GM12878 (cell line): ENCODE data around the gene CALY. TPM values are rescaled to one million over a fixed set of nuclear protein-coding genes. Genes with fewer than 3 reads are reported as not detected.

Experiments used
- ATAC-seq: fragments of 200-7000 bp; cut with Tn5 transposase; 3 replicates; pipeline ENCODE4 v1.9.1; 2020; ENCODE audit warnings: mild to moderate bottlenecking, moderate library complexity
- BruUV-seq: library from RNA; stranded (reverse); fragments of 400-500 nt; replicated peaks from 2 replicates; lab custom pipeline; 2021; lab: Mats Ljungman, UMichigan
- CTCF ChIA-PET: fragments of 300-600 bp; sonication (Branson Sonifier 250); formaldehyde crosslinking; extraction: SDS; loops from one replicate; lab custom pipeline; 2021; ENCODE audit warnings: inconsistent platforms; lab: Yijun Ruan, JAX
- POLR2A ChIA-PET: fragments of 350-600 bp; formaldehyde crosslinking; extraction: SDS; loops from one replicate; lab custom pipeline; 2021; ENCODE audit warnings: inconsistent platforms; lab: Charles Lee
- RAD21 ChIA-PET: fragments of 300-600 bp; sonication (Branson Sonifier 250); formaldehyde crosslinking; loops from one replicate; lab custom pipeline; 2023; ENCODE audit warnings: antibody characterized with exemption; ENCODE audit not compliant: unreplicated experiment; lab: Charles Lee
- SMC1A ChIA-PET: fragments of 300-600 bp; sonication (Branson Sonifier 250); formaldehyde crosslinking; loops from one replicate; lab custom pipeline; 2023; ENCODE audit not compliant: unreplicated experiment, uncharacterized antibody; lab: Charles Lee
- DNase-seq: peaks from one replicate; pipeline ENCODE4 v3.0.0-alpha.2; 2011; ENCODE audit warnings: low read depth, low spot score
- FAIRE-seq: peaks from 3 replicates; lab custom pipeline; 2011; peaks lifted over from hg19 to GRCh38; lab: Jason Lieb, UNC
- H2AFZ ChIP-seq: 2 replicates; pipeline ENCODE4 v1.6.0; 2011; ENCODE audit warnings: low read depth, low read length, control low read depth; ENCODE audit not compliant: control insufficient read depth
- H3K27ac ChIP-seq: 2 replicates; pipeline ENCODE4 v1.5.1; 2011; ENCODE audit warnings: control low read depth; ENCODE audit not compliant: control insufficient read depth, insufficient read depth
- H3K27me3 ChIP-seq, 2 experiments: replicated peaks in 1 of 2; 2 replicates each; pipeline versions ENCODE4 v1.6.0 to v1.6.1; 2011; ENCODE audit warnings: low read length in 1 of 2; ENCODE audit not compliant: control insufficient read depth in 2 of 2, insufficient read depth in 2 of 2
- H3K36me3 ChIP-seq, 2 experiments: 2 replicates each; pipeline ENCODE4 v1.5.1; 2011; ENCODE audit warnings: low read length in 1 of 2; ENCODE audit not compliant: control insufficient read depth in 2 of 2, insufficient read depth in 2 of 2
- H3K4me1 ChIP-seq: 2 replicates; pipeline ENCODE4 v1.6.1; 2011; ENCODE audit warnings: mild to moderate bottlenecking, low read length, moderate library complexity, mixed read lengths; ENCODE audit not compliant: control insufficient read depth, insufficient read depth
- H3K4me2 ChIP-seq: 2 replicates; pipeline ENCODE4 v1.6.0; 2011; ENCODE audit warnings: control low read depth; ENCODE audit not compliant: control insufficient read depth, insufficient read depth
- H3K4me3 ChIP-seq: fragments of 200-600 bp; sonication (generic); 2 replicates; pipeline ENCODE4 v1.5.1; 2016
- H3K79me2 ChIP-seq: 2 replicates; pipeline ENCODE4 v1.6.0; 2011; ENCODE audit warnings: low read length; ENCODE audit not compliant: control insufficient read depth, insufficient read depth
- H3K9ac ChIP-seq: 2 replicates; pipeline ENCODE4 v1.8.0; 2011; ENCODE audit warnings: low read length, control low read depth, mixed read lengths; ENCODE audit not compliant: control insufficient read depth, insufficient read depth
- H3K9me3 ChIP-seq: replicated peaks from 3 replicates; pipeline ENCODE4 v1.5.1; 2011; ENCODE audit warnings: mild to moderate bottlenecking, low read length; ENCODE audit not compliant: control insufficient read depth, insufficient read depth
- H4K20me1 ChIP-seq: 2 replicates; pipeline ENCODE4 v1.6.0; 2011; ENCODE audit not compliant: control insufficient read depth, insufficient read depth
- BACH1 ChIP-seq: fragments of 450-650 bp; IDR thresholded peaks from 2 replicates; pipeline ENCODE4 v1.6.1; 2017; ENCODE audit warnings: mild to moderate bottlenecking, borderline replicate concordance
- CHD4 ChIP-seq: fragments of 200-600 bp; sonication (generic); IDR thresholded peaks from 2 replicates; pipeline ENCODE4 v1.6.1; 2016; ENCODE audit warnings: mild to moderate bottlenecking
- EED ChIP-seq: sonication (generic); IDR thresholded peaks from 2 replicates; pipeline ENCODE4 v1.6.1; 2016; ENCODE audit warnings: antibody characterized with exemption, low read depth
- GABPA ChIP-seq: IDR thresholded peaks from 2 replicates; pipeline ENCODE4 v1.6.1; 2014; ENCODE audit warnings: antibody characterized with exemption, low read depth, mild to moderate bottlenecking, inconsistent platforms
- HCFC1 ChIP-seq: fragments of 150-350 bp; IDR thresholded peaks from 2 replicates; pipeline ENCODE4 v1.6.1; 2014; ENCODE audit warnings: low read length
- PML ChIP-seq: IDR thresholded peaks from 2 replicates; pipeline ENCODE4 v1.6.1; 2012; ENCODE audit warnings: low read length, inconsistent platforms
- RAD51 ChIP-seq: fragments of 450-650 bp; IDR thresholded peaks from 2 replicates; pipeline ENCODE4 v1.6.1; 2016; ENCODE audit warnings: moderate library complexity, mild to moderate bottlenecking, inconsistent platforms
- RBBP5 ChIP-seq: fragments of 200-600 bp; sonication (generic); conservative IDR thresholded peaks from 2 replicates; pipeline ENCODE4 v1.6.1; 2016
- SIX5 ChIP-seq: IDR thresholded peaks from 2 replicates; pipeline ENCODE4 v1.6.1; 2011; ENCODE audit warnings: mild to moderate bottlenecking, low read depth, low read length, moderate library complexity; ENCODE audit not compliant: severe bottlenecking
- SMAD1 ChIP-seq: fragments of 450-650 bp; IDR thresholded peaks from 2 replicates; pipeline ENCODE4 v1.6.1; 2018; ENCODE audit warnings: mild to moderate bottlenecking, low read depth; ENCODE audit not compliant: partially characterized antibody
- WGBS: methylation state at CpG from one replicate; pipeline ENCODE4 v1.1.6; 2016; ENCODE audit warnings: low lambda C conversion rate; ENCODE audit not compliant: insufficient replicate concordance, insufficient coverage; ENCODE audit errors: missing lambda C conversion rate; 5-methylcytosine and 5-hydroxymethylcytosine counted together
- in situ Hi-C: fragments of 300-500 bp; cut with MboI; formaldehyde crosslinking; loops from 9 replicates; pipeline ENCODE4 v1.14.3; 2018; ENCODE audit warnings: mixed read lengths
- intact Hi-C: fragments of 100-400 bp; cut with micrococcal nuclease; formaldehyde crosslinking; loops from one replicate; pipeline ENCODE4 v1.14.2; 2022; ENCODE audit not compliant: unreplicated experiment
- polyA plus RNA-seq, 11 experiments: library from polyadenylated mRNA; depleted of rRNA in 4 of 11; unstranded in 6 of 11; stranded (reverse) in 5 of 11; fragments of >200 nt; fragmentation: Nextera tagmentation in 4 of 11; fragmentation: Illumina TruSeq in 1 of 11; extraction: Ambion mirVana in 4 of 11; extraction: Trizol in 1 of 11; gene quantifications; 1 replicate in 1 of 11; 2 replicates in 10 of 11; pipeline versions ENCODE4 v1.2.1 to v1.2.3, GENCODE V29; 2011 to 2016; ENCODE audit warnings: inconsistent platforms in 2 of 11, missing spikeins in 2 of 11, low read depth in 1 of 11
- total RNA-seq, 4 experiments: library from RNA; depleted of rRNA in 3 of 4; stranded (reverse); fragments of >200 nt in 3 of 4; fragmentation: Illumina TruSeq in 1 of 4; extraction: Trizol in 1 of 4; gene quantifications; 2 replicates each; pipeline versions ENCODE4 v1.2.1 to v1.2.3, GENCODE V29; 2013 to 2021
- TF ChIP-seq, protein P1 (sequence below): fragments of 450-650 bp; IDR thresholded peaks from 2 replicates; pipeline ENCODE4 v1.6.1; 2017; ENCODE audit warnings: low read depth, mild to moderate bottlenecking, moderate library complexity
- TF ChIP-seq, protein P2 (sequence below): fragments of 450-650 bp; formaldehyde crosslinking; IDR thresholded peaks from 2 replicates; pipeline ENCODE4 v1.4.0; 2020; ENCODE audit warnings: mild to moderate bottlenecking, moderate library complexity
- TF ChIP-seq, protein P3 (sequence below): fragments of 450-650 bp; formaldehyde crosslinking; IDR thresholded peaks from 2 replicates; pipeline ENCODE4 v1.4.0; 2022; ENCODE audit warnings: mild to moderate bottlenecking, moderate library complexity
- TF ChIP-seq, protein P4 (sequence below): IDR thresholded peaks from 2 replicates; pipeline ENCODE4 v1.6.1; 2012; ENCODE audit warnings: low read depth, low read length, improper control_type of control experiment

Gene CALY
- total and polyA plus RNA-seq, 10 of the 15 experiments (the other 5 are each of a cell fraction or from before 2014, with no cell fraction given): 0.07 TPM; not detected in 9

DNA sequence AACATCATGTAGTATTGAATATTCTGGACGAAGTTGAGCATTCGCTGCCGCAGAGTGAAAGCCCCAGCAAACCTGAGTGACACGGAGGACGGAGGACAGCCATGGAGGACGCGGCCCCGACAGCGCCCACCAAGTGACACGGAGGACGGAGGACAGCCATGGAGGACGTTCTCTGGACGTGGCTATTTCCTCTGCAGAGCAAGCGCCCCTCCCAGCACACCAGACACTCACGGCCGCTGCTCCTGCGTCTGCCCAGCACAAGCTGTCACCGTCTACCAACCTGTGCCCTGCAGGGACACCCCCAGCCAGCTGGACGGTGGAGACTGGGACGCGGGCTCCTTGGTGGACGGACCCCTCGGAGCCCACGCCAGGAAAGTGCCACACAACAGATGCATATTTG, 52.8 kb downstream of the CALY start:
- no peak for DNase-seq
- Histone ChIP-seq H3K4me1 (peaks cover 2% of the 10 kb centered on the region), H2AFZ (no peak overlapping the region), H3K36me3 (peaks cover 8 to 23% of the 10 kb centered on the region in 2 experiments), H3K27me3 (no peaks in the 10 kb centered on the region), H3K9me3 (no peaks in the 10 kb centered on the region), H4K20me1 (no peaks in the 10 kb centered on the region), H3K4me2 (no peak overlapping the region), H3K79me2 (no peaks in the 10 kb centered on the region), H3K9ac (no peak overlapping the region), H3K27ac (no peak overlapping the region), H3K4me3 (no peak overlapping the region)
- no peak for ATAC-seq
- BruUV-seq: no TSS peak
- intact Hi-C loops (no loop called here), in situ Hi-C loops (no loop called here)
- RAD21 ChIA-PET: no interaction called here
- FAIRE-seq: no peak
- SMC1A ChIA-PET: no interaction called here
- TF ChIP-seq, protein P1, sequence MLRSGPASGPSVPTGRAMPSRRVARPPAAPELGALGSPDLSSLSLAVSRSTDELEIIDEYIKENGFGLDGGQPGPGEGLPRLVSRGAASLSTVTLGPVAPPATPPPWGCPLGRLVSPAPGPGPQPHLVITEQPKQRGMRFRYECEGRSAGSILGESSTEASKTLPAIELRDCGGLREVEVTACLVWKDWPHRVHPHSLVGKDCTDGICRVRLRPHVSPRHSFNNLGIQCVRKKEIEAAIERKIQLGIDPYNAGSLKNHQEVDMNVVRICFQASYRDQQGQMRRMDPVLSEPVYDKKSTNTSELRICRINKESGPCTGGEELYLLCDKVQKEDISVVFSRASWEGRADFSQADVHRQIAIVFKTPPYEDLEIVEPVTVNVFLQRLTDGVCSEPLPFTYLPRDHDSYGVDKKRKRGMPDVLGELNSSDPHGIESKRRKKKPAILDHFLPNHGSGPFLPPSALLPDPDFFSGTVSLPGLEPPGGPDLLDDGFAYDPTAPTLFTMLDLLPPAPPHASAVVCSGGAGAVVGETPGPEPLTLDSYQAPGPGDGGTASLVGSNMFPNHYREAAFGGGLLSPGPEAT: no peak
- TF ChIP-seq SMAD1 (no peak), SIX5 (no peak), CHD4 (no peak), RBBP5 (no peak), HCFC1 (no peak), PML (no peak), EED (no peak), RAD51 (no peak), BACH1 (no peak), GABPA (no peak)
- TF ChIP-seq, protein P2, sequence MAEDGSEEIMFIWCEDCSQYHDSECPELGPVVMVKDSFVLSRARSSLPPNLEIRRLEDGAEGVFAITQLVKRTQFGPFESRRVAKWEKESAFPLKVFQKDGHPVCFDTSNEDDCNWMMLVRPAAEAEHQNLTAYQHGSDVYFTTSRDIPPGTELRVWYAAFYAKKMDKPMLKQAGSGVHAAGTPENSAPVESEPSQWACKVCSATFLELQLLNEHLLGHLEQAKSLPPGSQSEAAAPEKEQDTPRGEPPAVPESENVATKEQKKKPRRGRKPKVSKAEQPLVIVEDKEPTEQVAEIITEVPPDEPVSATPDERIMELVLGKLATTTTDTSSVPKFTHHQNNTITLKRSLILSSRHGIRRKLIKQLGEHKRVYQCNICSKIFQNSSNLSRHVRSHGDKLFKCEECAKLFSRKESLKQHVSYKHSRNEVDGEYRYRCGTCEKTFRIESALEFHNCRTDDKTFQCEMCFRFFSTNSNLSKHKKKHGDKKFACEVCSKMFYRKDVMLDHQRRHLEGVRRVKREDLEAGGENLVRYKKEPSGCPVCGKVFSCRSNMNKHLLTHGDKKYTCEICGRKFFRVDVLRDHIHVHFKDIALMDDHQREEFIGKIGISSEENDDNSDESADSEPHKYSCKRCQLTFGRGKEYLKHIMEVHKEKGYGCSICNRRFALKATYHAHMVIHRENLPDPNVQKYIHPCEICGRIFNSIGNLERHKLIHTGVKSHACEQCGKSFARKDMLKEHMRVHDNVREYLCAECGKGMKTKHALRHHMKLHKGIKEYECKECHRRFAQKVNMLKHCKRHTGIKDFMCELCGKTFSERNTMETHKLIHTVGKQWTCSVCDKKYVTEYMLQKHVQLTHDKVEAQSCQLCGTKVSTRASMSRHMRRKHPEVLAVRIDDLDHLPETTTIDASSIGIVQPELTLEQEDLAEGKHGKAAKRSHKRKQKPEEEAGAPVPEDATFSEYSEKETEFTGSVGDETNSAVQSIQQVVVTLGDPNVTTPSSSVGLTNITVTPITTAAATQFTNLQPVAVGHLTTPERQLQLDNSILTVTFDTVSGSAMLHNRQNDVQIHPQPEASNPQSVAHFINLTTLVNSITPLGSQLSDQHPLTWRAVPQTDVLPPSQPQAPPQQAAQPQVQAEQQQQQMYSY (CRISPR knock-in tag): no peak
- TF ChIP-seq, protein P3, sequence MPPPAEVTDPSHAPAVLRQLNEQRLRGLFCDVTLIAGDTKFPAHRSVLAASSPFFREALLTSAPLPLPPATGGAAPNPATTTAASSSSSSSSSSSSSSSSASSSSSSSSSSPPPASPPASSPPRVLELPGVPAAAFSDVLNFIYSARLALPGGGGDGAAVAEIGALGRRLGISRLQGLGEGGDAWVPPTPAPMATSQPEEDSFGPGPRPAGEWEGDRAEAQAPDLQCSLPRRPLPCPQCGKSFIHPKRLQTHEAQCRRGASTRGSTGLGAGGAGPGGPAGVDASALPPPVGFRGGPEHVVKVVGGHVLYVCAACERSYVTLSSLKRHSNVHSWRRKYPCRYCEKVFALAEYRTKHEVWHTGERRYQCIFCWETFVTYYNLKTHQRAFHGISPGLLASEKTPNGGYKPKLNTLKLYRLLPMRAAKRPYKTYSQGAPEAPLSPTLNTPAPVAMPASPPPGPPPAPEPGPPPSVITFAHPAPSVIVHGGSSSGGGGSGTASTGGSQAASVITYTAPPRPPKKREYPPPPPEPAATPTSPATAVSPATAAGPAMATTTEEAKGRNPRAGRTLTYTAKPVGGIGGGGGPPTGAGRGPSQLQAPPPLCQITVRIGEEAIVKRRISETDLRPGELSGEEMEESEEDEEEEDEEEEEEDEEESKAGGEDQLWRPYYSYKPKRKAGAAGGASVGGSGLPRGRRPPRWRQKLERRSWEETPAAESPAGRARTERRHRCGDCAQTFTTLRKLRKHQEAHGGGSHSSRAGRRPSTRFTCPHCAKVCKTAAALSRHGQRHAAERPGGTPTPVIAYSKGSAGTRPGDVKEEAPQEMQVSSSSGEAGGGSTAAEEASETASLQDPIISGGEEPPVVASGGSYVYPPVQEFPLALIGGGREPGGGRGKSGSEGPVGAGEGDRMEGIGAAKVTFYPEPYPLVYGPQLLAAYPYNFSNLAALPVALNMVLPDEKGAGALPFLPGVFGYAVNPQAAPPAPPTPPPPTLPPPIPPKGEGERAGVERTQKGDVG (CRISPR knock-in tag): no peak
- TF ChIP-seq, protein P4, sequence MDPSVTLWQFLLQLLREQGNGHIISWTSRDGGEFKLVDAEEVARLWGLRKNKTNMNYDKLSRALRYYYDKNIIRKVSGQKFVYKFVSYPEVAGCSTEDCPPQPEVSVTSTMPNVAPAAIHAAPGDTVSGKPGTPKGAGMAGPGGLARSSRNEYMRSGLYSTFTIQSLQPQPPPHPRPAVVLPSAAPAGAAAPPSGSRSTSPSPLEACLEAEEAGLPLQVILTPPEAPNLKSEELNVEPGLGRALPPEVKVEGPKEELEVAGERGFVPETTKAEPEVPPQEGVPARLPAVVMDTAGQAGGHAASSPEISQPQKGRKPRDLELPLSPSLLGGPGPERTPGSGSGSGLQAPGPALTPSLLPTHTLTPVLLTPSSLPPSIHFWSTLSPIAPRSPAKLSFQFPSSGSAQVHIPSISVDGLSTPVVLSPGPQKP: no peak
- POLR2A ChIA-PET: no interaction called here
- CTCF ChIA-PET: no interaction called here
- WGBS: 97% methylated on average over 24 of the region's 24 CpGs
